ENCODE data around the gene NELFA.
A peak's percentile ranks its signal among the peaks of the same experiment; 100 is the strongest.

NELFA gene

DNA sequence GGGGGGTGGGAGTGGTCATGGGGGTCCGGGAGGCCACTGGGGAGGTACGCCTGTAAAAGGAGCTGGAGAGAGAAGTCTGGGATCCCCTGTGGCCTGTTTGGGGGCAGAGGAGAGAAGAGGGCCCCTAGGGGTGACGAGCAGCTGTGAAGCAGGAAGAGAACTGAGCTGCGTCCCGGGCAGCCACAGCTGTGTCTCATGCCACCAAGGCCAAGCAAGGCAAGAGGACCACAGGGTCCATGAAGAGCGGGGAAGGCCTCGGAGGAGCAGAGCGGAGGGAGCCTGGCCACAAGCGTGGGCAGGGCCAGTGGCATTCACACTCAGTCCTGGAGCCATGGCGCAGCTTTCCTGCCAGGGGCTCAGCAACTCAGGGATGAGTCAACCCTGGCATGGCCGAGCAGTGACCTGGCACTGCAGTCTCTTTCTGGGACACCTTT is 36.8 kb upstream of the NELFA start:
- Histone ChIP-seq H3K4me3 (ENCODE audit: low read depth, low read length) (no peak overlapping the region), H3K27ac (no peak overlapping the region), H3K27me3 (replicated peaks) (peaks cover 7% of the 10 kb centered on the region), H3K36me3 (replicated peaks) (no peaks in the 10 kb centered on the region)
- DNase-seq = no peak
- in situ Hi-C loops (cut with HindIII; ENCODE audit: low pct_ligation_motif_present, low sequenced_read_pairs) = no loop called here
- TF ChIP-seq, protein P1, sequence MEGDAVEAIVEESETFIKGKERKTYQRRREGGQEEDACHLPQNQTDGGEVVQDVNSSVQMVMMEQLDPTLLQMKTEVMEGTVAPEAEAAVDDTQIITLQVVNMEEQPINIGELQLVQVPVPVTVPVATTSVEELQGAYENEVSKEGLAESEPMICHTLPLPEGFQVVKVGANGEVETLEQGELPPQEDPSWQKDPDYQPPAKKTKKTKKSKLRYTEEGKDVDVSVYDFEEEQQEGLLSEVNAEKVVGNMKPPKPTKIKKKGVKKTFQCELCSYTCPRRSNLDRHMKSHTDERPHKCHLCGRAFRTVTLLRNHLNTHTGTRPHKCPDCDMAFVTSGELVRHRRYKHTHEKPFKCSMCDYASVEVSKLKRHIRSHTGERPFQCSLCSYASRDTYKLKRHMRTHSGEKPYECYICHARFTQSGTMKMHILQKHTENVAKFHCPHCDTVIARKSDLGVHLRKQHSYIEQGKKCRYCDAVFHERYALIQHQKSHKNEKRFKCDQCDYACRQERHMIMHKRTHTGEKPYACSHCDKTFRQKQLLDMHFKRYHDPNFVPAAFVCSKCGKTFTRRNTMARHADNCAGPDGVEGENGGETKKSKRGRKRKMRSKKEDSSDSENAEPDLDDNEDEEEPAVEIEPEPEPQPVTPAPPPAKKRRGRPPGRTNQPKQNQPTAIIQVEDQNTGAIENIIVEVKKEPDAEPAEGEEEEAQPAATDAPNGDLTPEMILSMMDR (IDR thresholded peaks at IDR 0.05; ENCODE audit: low read depth, low read length, missing control alignments) = no peak

DNA sequence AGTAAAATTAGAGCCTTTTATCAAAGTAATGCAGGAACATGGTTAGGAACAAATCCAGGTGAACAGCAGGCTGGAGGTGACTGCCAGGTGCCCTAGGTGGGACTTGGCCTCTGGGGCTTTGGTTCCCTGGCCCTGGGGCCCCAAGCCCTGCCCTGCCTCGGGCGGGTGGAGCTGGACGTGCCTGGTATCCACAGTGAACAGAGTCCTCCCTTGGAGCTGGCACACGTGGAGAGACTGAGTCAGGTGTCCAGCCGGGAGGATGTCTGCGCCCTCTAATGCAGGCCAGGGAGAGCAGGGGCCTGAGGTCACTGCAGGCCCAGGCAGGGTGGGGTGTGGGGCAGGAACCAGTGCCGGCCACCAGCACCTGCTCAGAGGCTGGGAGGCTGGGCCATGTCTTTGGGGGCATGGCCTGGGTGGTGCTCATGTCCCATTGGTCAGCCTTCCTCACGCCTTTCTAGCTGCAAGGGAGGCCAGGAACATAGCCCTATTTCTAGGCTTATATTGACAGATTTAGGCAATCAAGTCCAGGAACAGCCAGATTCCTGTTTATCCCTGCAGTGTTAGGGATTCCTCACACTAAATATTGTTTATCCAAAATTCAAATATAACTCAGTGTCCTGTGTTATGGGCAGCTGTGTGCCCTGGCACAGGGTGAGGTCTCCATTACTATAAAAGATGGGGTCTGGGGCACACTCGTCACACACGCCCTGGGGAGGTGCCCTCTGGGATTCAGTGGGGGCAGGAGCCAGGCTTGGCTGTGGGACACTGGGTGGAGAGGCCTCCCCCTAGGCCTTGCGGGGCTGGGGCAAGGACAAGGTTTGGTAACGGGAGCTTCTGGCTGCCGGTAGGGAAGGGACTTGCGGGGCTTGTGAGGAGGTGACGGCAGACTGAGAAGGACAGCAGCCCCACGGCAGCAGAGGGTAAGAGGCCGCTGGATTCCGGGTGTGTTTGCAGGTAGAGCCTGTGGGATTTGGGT is 36.1 kb upstream of the NELFA start:
- no peak overlapping the region for H3K27ac ChIP-seq
- H3K36me3 ChIP-seq (replicated peaks) = no peaks in the 10 kb centered on the region
- TF ChIP-seq, protein P1 (IDR thresholded peaks at IDR 0.05; ENCODE audit: low read depth, low read length, missing control alignments) = no peak
- in situ Hi-C loops (cut with HindIII; ENCODE audit: low pct_ligation_motif_present, low sequenced_read_pairs) = no loop called here
- peaks cover 13% of the 10 kb centered on the region for H3K27me3 ChIP-seq (replicated peaks)
- no peak overlapping the region for H3K4me3 ChIP-seq (ENCODE audit: low read depth, low read length)
- no peak for DNase-seq

DNA sequence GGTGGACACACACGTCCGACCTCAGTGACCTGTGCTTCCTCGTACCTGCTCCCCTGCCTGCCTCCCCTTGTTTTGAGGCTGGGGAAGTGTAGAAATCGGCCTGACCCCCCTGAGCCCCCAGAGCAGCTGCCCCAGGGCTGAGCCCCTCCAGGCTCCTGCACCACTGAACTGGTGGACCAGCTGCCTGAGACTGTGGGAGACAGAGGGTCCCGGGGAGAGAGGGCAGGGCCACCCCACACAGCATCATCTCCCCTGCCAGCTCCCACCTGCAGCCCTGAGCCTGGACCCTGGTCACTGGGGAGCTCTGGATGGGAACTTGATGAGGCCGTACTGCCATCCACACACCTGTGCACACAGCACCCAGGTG is 35.3 kb upstream of the NELFA start:
- no peak for DNase-seq
- Histone ChIP-seq H3K4me3 (ENCODE audit: low read depth, low read length) (no peak overlapping the region), H3K27ac (no peak overlapping the region), H3K36me3 (replicated peaks) (no peaks in the 10 kb centered on the region), H3K27me3 (replicated peaks) (peaks cover 16% of the 10 kb centered on the region)
- TF ChIP-seq, protein P1 (IDR thresholded peaks at IDR 0.05; ENCODE audit: low read depth, low read length, missing control alignments) = no peak
- in situ Hi-C loops (cut with HindIII; ENCODE audit: low pct_ligation_motif_present, low sequenced_read_pairs) = no loop called here

DNA sequence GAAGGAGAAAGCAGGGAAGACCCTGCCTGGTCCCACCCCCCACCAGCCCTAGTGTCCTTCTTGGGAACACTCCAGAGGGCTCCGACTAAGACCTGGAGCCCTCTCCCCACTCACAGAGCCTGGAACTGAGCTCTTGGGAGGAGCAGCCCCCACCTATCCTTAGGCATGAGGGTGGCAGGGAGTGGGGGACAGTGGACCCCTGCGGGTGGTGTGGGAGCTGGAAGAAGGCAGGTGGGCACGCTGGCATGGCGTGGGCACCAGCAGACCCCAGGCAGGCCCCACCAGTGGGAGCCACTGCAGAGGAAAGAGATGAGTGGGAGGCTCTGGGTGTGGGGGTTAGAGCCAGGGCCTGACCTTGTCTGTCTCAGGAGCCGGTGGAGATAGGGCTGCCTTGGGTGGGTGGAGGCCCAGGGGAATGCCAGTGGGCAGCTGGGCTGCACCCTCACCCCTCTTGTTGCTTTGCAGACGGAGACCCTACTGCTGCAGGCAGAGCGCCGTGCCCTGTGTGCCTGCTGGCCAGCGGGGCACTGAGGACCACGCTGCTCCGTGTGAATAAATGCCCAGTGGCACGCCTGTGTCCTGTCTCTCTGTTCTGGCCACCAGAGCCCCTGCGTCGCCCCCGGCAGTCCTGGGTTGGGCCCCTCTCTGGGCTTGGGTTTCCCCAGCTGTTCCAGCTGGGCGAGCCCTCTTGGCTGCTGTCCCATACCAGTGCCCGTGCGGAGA is 34.8 kb upstream of the NELFA start:
- TF ChIP-seq, protein P1 (IDR thresholded peaks at IDR 0.05; ENCODE audit: low read depth, low read length, missing control alignments) = no peak
- DNase-seq = no peak
- in situ Hi-C loops (cut with HindIII; ENCODE audit: low pct_ligation_motif_present, low sequenced_read_pairs) = no loop called here
- Histone ChIP-seq H3K27ac (no peak overlapping the region), H3K4me3 (ENCODE audit: low read depth, low read length) (no peak overlapping the region), H3K27me3 (replicated peaks) (peaks cover 16% of the 10 kb centered on the region), H3K36me3 (replicated peaks) (no peaks in the 10 kb centered on the region)

DNA sequence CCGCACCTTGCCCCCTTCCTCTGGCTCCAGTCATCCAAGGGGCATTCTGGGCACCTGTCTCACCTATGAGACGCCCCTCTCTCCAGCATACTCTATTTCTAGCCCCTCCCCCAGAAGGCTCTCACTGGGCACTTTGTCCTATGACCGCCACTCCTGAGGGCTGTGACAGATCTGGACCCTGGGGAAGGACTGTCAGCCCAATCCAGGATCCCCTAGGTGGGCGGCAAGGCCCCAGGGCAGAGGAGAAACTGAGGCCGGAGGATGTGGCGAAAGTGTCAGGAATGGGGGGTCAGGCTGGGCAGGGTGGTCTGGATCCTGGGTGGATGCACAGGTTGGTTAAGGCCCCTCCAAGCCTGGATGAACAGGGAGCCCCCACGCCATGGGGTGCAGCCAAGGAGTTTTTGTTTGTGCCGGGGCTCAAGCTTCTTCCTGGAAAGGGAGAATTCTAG is 34.2 kb upstream of the NELFA start:
- TF ChIP-seq, protein P1 (IDR thresholded peaks at IDR 0.05; ENCODE audit: low read depth, low read length, missing control alignments) = no peak
- H3K36me3 ChIP-seq (replicated peaks) = no peaks in the 10 kb centered on the region
- in situ Hi-C loops (cut with HindIII; ENCODE audit: low pct_ligation_motif_present, low sequenced_read_pairs) = no loop called here
- peak overlapping the region; percentile 73 for H3K4me3 ChIP-seq (ENCODE audit: low read depth, low read length)
- H3K27me3 ChIP-seq (replicated peaks) = peaks cover 16% of the 10 kb centered on the region
- no peak for DNase-seq
- no peak overlapping the region for H3K27ac ChIP-seq

Data from brain microvascular endothelial cell (primary cell).